Measurements from ENCODE around the gene ATP6V0D1.
A peak's percentile ranks its signal among the peaks of the same experiment; 100 is the strongest.

The ATP6V0D1 gene

DNA sequence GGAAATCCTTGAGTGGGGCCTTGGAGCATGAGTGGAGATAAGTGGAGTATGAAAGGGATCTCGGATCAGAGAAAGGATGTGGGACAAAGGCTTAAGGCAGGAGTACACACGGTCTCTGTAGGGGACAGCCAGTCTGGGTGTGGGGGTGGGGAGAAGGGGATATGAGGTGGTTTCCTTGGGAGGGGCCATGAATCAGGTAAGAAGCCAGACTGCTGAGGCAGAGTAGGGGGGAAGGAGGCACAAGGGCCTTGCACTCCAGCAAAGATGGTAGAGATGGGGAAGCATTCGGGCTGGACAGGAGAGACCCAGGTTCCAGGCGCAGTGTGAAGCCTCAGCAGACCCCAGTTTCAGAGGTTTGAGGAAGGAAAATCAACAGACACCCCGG is 48.5 kb downstream of the ATP6V0D1 start:
- DNase-seq (ENCODE audit: low read depth, low spot score), result no peak
- no peak overlapping the region for H3K4me3 ChIP-seq (ENCODE audit: low read length)

DNA sequence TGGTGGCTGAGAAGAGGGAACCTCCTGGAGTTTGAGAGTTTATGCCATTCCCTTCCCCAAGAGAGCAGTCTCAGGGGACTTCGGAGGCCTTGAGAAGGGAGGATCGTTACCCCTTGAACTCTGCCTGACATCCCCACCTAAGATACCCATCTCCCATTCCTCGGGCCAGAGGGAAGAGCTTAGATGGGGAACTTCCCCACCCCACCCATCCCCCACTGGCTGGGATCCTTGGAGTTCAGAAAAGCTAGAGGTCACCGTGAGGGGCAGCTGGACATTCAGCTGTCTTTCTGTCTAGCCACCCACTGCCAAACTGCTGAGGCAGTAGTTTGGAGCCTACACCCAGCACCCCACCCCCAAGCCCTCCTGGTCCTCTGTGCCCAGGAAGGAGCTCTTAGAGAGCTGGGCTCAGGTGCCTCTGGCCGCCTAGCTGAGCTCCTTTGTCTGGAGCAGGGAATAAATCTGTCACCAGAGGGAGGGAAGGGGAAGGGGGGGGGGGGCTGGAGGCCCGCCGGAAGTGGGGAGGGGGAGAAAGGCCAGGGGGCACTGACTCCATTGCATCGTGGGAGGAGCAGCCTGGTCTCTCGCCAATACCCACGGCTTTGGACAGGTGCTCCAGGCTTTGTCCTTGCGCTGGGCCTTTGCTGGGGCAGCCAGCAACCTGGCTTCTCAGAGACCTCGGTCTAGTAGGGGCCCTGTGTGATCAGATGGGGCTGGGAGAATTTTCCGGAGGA is 49.0 kb downstream of the ATP6V0D1 start:
- no peak overlapping the region for H3K4me3 ChIP-seq (ENCODE audit: low read length)
- no peak for DNase-seq (ENCODE audit: low read depth, low spot score)

DNA sequence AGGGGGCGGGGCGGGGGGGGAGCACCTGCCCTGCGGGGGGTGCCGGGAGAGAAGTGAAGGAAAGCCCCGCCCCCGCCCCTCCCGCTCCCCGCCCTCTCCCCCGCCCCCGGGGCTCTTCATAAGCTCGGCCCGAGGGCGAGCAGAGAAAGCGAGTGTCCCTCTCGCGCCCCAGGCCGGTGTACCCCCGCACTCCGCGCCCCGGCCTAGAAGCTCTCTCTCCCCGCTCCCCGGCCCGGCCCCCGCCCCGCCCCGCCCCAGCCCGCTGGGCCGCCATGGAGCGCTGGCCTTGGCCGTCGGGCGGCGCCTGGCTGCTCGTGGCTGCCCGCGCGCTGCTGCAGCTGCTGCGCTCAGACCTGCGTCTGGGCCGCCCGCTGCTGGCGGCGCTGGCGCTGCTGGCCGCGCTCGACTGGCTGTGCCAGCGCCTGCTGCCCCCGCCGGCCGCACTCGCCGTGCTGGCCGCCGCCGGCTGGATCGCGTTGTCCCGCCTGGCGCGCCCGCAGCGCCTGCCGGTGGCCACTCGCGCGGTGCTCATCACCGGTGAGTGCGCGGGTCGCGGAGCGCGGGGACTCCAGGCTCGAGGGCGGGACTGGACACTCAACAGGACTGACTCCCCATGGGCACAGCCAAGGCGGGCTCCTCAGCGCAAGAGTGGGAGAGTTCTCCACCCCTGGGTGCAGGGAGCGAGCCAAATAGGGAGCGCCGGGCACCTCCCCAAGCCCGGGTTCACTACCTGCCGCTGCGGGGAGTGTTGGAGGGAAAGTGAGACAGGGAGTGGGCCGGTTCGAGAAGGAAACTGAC is 49.8 kb downstream of the ATP6V0D1 start, which contains the start of gene HSD11B2:
Gene HSD11B2 (plus strand): TSS at position 145 of the 798 bp plus-strand sequence. CDS start 128 bp downstream, at position 273.
- DNase-seq (ENCODE audit: low read depth, low spot score), result no peak
- H3K4me3 ChIP-seq (ENCODE audit: low read length), result peak within 1 kb of the TSS; percentile 44

DNA sequence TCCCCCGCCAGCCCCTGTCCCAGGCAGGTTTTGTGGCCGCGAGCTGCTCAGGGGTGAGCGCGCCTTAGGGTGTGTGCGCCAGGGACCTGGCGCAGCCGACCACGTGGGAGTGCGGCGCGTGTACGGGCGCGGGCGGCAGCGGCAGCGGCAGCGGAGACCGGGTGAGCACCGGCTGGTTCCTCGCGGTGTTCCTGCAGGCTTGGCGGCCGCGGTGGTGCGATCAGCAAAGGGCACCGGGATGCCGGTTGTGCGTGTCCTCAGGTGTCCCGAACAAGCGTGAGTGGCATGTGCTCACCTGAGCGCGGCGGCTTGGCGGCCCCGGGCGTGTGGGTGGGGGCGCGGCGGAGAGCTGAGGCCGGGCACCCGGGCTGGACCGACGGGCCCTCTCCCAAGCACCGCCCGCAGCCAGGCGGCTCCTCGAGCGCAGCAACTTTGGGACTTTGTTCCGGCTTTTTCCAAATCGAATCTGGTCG is 50.4 kb downstream of the ATP6V0D1 start:
- peak overlapping the region; percentile 44 for H3K4me3 ChIP-seq (ENCODE audit: low read length)
- no peak for DNase-seq (ENCODE audit: low read depth, low spot score)

DNA sequence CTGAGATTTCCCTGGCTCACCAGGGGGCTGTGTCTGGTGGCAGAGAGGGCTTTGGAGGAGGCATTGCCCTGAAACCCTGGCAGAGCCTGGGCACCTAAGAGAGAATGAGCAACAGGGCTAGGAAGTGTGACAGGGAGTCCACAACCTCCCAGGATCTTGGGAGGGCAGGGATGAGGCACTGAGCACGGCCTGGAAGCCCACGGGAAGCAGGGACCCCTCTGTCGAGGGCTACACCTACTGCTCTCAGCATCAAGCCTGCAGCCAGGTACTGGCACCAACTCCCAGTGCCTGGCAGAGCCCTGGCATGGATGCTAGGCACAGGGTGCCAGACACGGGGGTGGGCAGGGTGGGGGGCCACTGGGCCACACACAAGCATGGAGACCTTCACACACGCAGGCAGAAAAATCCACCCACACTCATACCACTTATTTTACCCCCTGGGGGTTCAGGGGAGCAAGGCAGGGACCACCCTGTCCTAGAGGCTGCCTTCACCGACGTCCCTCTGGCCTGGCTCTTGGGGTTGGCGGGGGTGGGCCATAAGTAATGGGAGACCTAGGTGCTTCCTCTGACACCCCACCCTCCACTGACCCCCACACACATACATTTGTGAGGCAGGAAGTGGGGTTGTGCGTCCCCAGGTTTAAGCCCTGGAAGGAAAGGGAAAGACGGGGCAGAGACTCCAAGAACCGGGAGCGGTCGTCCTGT is 51.0 kb downstream of the ATP6V0D1 start:
- peak overlapping the region; percentile 44 for H3K4me3 ChIP-seq (ENCODE audit: low read length)
- DNase-seq (ENCODE audit: low read depth, low spot score), result no peak

DNA sequence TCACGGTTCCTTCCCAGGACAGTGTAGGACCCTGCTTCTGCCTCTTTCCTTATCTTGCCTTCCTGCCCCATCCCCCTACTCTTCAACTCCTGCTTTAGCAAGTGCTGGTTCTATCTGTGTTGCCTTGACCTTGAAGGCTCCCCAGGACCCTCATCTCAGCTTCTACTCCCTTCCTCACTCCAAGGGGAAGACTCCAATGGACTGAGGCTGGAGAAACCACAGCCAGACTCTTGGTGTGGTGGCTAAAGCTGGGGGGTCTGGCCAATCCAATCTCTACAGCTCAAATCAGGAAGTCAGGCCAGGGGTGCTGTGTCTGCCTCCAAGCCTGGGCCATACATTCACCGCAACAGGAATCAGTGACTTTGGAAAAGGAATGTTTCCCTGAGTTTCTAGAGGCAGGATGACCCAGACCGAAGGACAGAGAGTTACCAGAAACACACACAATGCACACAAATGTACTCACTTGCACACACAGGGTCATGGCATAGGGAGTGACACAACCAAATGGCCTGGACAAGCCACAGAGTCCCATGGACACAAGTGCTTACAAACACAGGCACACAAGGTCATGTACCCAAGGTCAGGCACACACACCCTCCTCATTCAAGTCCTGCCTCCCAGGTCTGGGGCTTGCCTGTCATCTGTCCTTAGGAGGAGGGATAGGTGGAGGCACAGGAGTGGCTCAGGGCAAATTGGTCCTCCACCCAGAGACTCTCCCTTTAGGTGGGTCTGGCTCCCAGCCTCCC is 51.7 kb downstream of the ATP6V0D1 start:
- DNase-seq (ENCODE audit: low read depth, low spot score), result no peak
- H3K4me3 ChIP-seq (ENCODE audit: low read length), result no peak overlapping the region

DNA sequence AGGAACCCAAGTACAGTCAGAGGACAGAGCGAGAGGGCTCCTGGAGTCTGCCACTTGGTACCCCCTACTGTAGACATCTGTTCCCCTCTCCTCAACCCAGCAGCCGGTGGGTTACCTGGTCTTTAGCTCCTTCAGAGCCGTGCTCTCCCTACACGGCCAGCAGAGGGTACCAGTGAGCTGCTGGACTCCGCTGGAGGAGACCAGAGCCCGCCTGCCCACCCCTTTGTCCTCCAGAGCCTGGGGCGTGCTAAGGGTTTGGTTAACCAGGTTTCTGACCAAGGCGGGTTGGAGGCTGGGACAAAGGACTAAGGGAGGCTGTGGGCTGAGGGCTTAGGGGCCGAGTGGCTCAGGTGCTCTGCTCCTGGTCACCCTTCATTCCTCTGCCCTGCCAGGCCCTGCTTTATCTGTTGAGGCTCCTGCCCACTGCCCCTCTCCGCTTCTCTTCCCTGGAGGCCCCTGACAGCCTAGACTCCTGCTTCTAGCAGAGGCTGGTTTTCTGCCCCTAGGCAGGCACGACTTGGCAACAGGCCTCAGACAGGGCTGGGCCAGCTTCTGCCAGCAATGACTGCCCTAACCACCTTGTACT is 52.7 kb downstream of the ATP6V0D1 start:
- peak; percentile 28 for DNase-seq (ENCODE audit: low read depth, low spot score)
- no peak overlapping the region for H3K4me3 ChIP-seq (ENCODE audit: low read length)

DNA sequence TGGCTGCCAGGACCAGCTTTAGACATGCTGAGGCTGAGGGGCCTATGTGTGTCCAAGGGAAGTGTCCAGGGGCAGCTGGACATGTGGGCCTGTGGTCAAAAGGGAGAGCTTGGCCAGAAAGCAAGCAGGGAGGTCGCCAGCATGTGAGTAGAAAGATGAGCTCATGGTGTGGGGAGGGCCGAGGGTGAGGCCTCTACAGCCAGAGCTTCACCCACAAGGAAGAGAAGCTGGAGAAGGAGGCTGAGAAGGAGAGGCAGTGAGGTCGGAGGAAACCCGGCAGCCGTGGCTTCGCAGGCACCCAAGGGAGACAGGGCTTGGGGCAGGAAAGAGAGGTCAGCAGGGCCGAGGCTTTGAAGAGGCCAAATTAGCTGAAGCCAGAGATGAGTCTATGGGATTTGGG is 54.0 kb downstream of the ATP6V0D1 start:
- H3K4me3 ChIP-seq (ENCODE audit: low read length), result no peak overlapping the region
- no peak for DNase-seq (ENCODE audit: low read depth, low spot score)

DNA sequence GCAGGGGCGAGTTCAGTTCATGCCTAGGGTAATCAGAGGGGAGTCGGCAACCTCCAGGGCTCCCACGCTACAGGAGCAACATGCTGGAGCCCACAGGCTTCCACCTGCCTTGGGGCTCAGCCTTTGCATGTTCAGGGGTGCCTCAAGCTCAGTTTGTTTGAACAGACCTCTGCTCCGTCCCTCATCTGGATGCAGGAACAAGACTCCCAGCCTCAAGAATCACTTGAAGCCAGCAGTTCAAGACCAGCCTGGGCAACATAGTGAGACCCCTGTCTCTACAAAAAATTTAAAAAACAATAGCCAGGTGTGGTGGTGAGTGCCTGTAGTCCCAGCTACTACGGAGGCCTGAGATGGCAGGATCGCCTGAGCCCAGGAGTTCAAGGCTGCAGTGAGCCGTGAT is 54.9 kb downstream of the ATP6V0D1 start:
- DNase-seq (ENCODE audit: low read depth, low spot score), result no peak
- no peak overlapping the region for H3K4me3 ChIP-seq (ENCODE audit: low read length)

DNA sequence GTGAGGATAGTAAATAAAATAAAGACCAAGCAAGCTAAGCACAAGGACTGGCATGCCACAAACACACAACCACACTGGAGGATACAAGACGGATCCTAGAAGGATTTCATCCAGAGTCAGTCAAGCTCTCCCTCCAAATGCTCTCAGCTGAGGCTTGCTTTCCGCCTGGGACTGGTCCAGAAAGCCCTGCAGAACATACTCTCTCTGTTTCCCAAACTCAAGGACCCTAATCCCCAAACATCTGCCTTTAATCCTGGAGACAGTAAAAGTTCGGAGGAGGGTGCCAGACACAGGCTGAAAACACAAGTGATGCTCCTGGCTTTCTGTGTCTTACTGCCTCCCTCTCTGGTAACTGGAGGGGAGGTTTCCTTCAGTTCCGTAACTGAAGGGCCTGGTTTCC is 55.4 kb downstream of the ATP6V0D1 start:
- H3K4me3 ChIP-seq (ENCODE audit: low read length), result no peak overlapping the region
- no peak for DNase-seq (ENCODE audit: low read depth, low spot score)

DNA sequence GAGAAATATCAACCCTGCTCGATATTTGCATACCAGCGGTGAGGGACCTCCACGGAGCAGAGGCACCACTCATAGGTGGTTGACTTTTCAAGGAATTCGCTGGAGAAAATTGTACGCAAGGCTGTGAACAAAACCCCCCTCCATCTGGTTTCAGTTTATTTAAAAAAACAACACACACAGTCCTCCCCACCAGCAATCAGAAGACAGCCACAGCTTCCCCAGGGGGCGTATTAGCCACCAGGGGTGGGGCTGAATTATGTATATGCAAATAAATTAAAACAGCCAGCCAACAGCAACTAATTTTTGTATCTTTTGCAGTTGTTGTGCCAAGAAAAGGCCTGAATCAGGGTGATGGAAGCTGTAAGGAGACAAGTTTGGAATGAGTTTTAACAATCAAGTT is 55.9 kb downstream of the ATP6V0D1 start:
- DNase-seq (ENCODE audit: low read depth, low spot score), result no peak
- H3K4me3 ChIP-seq (ENCODE audit: low read length), result no peak overlapping the region

DNA sequence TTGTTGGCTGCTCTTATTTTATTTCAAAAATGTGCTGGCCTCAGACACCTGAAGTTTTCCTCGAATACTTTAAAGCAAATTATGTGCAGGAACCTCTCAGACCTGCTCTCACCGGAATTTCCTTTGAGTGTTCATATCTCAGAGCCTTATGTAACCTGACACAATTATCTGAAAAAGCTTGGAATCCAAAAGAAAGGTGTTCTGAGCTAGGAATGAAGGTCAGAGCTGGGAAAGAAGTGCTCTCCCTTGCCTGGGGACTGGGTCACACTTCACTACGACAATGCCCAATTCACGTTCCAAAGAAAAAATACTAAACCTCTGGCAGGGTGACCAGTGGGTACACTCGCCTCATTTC is 56.7 kb downstream of the ATP6V0D1 start:
- H3K4me3 ChIP-seq (ENCODE audit: low read length), result no peak overlapping the region
- no peak for DNase-seq (ENCODE audit: low read depth, low spot score)

DNA sequence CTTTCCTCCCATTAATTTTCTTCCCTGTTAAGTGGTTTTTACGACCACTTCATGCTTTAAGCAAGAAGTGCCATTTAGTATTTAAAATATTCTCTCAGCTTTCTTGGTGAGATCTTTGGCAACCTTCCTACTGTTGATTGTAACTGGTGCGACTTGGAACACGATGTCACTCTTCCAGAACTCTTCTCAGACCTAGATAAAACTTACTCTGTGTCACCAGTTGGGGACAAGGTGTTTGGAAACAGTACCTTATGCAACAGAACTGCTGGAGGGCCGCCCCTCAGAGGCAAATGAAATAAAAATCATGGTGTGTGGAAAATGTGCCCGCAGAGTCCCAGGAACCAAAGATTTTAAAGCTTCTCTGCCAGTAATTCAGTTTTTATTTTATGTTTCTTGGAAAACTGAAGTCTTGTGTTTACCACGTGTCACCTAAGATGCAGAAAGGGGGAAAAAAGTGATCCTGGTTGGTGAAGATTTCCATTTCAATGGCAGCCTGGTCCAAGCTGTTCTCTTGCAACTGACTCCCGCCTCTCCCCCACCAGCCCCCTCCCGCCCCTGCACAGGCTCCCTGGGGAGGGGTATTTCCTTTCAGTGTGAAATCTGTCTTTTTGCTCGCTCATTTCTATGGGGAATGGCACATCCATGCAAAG is 57.2 kb downstream of the ATP6V0D1 start:
- DNase-seq (ENCODE audit: low read depth, low spot score), result no peak
- H3K4me3 ChIP-seq (ENCODE audit: low read length), result no peak overlapping the region

DNA sequence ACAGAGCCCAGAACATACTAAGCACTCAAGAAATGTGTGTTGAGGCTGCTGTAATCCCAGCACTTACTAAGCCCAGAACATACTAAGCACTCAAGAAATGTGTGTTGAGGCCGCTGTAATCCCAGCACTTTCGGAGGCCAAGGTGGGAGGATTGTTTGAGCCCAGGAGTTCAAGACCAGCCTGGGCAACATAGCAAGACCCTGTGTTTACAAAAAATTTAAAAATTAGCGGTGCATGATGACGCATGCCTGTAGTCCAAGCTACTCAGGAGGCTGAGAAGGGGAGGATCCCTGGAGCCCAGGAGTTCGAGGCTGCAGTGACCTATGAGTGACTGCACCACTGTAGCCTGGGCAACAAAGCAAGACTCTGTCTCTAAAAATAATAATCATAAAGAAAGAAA is 57.9 kb downstream of the ATP6V0D1 start:
- no peak overlapping the region for H3K4me3 ChIP-seq (ENCODE audit: low read length)
- DNase-seq (ENCODE audit: low read depth, low spot score), result no peak

DNA sequence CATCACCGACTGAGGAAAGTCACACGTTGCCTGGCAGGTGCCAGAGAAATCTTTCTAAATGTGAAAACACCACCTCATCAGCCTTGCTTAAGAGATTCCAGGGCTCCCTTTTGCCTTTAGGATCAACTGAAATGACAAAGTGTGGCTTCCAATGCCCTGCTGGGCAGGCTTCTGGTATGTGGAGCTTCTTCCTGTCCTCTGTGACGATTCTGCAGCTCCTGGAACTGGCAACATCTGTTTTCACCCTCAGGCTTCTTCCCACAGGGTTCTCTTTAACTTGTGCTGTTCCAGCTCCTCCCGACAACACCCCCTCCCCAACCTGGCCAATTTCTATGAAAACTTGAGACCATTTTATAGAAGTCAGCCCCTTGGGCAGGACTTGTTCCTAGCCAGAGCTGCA is 59.9 kb downstream of the ATP6V0D1 start:
- no peak for DNase-seq (ENCODE audit: low read depth, low spot score)
- H3K4me3 ChIP-seq (ENCODE audit: low read length), result no peak overlapping the region

DNA sequence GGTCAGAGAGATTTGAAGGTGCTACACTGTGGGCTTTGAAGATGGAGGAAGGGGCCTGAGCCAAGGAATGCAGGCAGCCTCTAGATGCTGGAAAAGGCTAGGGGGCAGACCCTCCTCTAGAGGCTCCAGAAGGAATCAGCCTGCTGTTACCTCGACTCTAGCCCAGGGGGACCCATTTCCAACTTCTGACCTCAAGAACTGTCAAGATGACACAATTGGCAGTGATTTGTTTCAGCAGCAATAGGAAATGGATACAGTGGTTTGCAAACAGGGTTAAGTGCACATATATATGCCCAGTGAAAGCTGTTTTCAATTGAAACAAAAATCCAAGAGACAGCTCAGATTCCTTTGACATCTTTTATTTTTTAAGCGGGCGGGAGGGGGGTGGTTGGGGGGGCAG is 61.0 kb downstream of the ATP6V0D1 start:
- no peak overlapping the region for H3K4me3 ChIP-seq (ENCODE audit: low read length)

DNA sequence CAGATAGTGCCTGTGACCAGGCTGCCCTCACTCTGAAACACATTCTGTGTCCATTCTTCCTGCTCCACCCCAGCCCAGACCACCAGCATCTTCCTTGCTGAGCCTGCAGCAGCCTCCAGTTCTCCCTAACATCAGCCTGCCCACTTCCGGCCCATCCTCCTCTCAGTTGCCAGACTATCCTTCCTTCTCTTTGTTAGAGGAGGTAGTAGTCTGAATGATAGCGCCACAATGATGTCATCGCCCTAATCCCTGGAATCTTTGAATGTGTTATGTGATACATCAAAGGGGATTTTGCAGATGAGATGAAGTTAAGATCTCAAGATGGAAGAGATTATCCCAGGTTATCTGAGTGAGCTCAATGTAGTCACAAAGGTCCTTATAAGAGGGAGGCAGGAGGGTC is 61.5 kb downstream of the ATP6V0D1 start:
- H3K4me3 ChIP-seq (ENCODE audit: low read length), result no peak overlapping the region
- no peak for DNase-seq (ENCODE audit: low read depth, low spot score)

More for the DNA sequence above, 61.0 kb downstream of the ATP6V0D1 start:
- no peak for DNase-seq (ENCODE audit: low read depth, low spot score)

DNA sequence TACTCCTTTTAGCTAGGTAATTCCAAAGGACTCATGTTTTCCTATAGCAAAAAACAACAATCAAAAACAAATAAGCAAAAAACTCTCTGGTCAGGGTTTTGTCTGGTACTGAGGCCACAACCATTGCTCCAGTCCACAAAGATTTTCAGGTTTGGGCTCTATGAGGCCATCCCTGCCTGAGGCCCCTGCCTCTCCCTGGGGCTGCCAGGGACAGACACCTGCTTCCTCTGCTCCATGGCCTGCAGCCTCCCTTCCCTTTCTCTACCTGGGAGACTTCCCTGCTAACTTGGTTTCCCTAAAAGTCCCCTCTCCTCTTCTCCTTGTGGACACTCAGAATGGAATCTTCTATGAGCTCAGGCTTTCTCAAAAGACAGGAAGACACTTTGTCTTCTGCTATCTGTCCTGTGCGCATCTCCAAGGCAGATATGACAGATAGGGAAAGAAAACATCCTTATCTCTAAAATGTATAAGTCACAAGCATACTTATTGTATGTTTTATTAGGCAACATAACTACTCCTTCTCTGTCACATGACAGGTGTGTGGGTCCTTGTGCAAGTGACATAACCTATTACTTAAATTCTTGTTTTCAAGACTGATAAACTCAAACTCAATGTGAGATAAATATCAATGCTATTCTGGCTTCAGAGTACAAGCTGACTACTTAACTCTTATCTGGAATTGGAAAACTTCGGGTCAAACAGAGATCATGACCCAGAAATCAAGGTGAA is 63.5 kb downstream of the ATP6V0D1 start:
- DNase-seq (ENCODE audit: low read depth, low spot score), result no peak
- no peak overlapping the region for H3K4me3 ChIP-seq (ENCODE audit: low read length)
